Brain microvascular endothelial cell (primary cell): ENCODE data around the gene GOLGA8N.

Source experiments
- DNase-seq: peaks from one replicate; pipeline ENCODE4 v3.0.0-alpha.2; 2020
- H3K27ac ChIP-seq: fragments of 250-450 bp; sonication (Bioruptor Pico); 2 replicates; pipeline ENCODE4 v1.5.1; 2020; ENCODE audit warnings: mild to moderate bottlenecking, moderate library complexity
- H3K27me3 ChIP-seq: fragments of 250-450 bp; sonication (Bioruptor Pico); replicated peaks from 2 replicates; pipeline ENCODE4 v1.5.1; 2020; ENCODE audit warnings: mild to moderate bottlenecking
- H3K36me3 ChIP-seq: fragments of 250-450 bp; sonication (Bioruptor Pico); replicated peaks from 2 replicates; pipeline ENCODE4 v1.5.1; 2020; ENCODE audit warnings: mild to moderate bottlenecking
- H3K4me3 ChIP-seq: 2 replicates; pipeline ENCODE4 v1.5.1; 2011; ENCODE audit warnings: low read depth, mild to moderate bottlenecking, control low read depth, low read length, moderate library complexity
- in situ Hi-C: cut with HindIII; loops from 2 replicates; pipeline ENCODE4 v1.10.0; 2017; ENCODE audit warnings: low sequenced_read_pairs, low pct_ligation_motif_present
- TF ChIP-seq, protein P1 (sequence below): IDR thresholded peaks from 2 replicates; pipeline ENCODE4 v1.5.1; 2011; ENCODE audit warnings: low read depth, mild to moderate bottlenecking, moderate library complexity, low read length, control low read depth, inconsistent platforms; ENCODE audit errors: missing control alignments

GOLGA8N gene

DNA sequence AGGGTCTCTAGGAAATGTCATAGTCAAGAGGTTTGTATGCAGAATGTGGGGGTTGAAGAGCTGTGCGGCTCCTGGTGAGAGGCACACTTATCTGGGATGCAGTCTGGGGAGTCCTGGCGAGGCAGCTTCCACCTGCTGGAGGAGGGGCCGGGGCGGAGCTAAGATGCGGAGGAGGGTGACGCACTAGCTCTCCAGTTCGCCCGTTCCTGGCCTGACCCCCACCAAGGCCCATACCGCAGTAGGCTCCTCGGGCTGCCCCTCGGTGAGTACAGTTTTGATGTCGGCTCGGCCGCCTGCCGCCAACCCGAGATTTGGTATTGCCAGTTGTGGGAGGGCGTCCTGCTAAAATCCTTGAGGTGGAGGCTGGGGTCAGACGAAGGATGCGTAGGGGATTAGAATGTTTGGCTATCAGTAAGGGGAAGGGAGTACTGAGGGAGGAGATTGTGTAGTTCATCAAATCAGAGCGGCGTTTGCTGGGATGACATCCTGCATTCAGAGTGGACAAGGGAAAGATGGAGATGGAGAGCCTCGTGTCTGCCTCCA, 48.3 kb downstream of the GOLGA8N start, which contains the start of gene SCG5:
Gene SCG5, plus strand, starts transcription at position 194 of the 543 bp plus-strand sequence. CDS start 1,883 bp downstream, outside the sequence.
- no peaks in the 10 kb centered on the region for H3K27me3 ChIP-seq
- no peaks in the 10 kb centered on the region for H3K36me3 ChIP-seq
- peak within 1 kb of the TSS; percentile 55 for H3K4me3 ChIP-seq
- peak within 1 kb of the TSS; percentile 13 for H3K27ac ChIP-seq
- peak; percentile 45 for DNase-seq
- in situ Hi-C loops, result no loop called here
- TF ChIP-seq, protein P1, sequence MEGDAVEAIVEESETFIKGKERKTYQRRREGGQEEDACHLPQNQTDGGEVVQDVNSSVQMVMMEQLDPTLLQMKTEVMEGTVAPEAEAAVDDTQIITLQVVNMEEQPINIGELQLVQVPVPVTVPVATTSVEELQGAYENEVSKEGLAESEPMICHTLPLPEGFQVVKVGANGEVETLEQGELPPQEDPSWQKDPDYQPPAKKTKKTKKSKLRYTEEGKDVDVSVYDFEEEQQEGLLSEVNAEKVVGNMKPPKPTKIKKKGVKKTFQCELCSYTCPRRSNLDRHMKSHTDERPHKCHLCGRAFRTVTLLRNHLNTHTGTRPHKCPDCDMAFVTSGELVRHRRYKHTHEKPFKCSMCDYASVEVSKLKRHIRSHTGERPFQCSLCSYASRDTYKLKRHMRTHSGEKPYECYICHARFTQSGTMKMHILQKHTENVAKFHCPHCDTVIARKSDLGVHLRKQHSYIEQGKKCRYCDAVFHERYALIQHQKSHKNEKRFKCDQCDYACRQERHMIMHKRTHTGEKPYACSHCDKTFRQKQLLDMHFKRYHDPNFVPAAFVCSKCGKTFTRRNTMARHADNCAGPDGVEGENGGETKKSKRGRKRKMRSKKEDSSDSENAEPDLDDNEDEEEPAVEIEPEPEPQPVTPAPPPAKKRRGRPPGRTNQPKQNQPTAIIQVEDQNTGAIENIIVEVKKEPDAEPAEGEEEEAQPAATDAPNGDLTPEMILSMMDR, result no peak

DNA sequence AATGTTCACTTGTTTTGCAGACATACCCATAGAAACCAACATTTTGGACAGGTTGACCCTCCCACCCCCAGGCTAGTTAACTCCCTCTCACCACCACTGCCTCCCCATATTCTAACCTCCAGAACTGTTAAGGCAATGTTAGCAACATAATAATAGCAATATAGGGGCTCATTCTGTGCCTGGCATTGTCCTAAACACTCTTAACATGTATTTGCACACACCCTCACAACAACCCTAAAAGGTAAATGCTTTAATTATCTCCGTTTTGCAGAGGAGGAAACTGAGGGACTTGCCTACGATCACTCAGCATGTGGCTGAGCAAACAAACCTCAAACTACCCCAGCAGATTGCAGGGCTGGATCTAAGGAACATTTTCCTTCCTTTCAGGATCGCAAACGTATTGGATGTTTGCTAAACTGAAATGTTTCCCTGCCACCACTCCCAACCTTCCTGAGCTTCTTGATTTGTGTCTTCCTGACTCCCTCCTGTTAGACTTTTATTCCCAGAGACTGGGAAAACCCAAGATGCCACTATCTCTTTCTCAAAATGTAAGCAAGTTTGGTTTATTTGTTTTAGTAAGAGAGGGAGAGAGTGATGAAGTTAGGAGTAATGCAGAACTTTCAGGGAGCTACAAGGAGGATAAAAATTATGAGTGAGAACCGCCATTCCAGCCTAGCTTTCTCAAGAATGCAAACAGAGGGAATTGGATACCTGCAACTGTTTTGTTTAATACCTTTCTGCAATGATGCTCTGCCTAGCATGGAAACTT, 49.6 kb downstream of the GOLGA8N start:
- in situ Hi-C loops, result no loop called here
- H3K36me3 ChIP-seq, result no peaks in the 10 kb centered on the region

DNA sequence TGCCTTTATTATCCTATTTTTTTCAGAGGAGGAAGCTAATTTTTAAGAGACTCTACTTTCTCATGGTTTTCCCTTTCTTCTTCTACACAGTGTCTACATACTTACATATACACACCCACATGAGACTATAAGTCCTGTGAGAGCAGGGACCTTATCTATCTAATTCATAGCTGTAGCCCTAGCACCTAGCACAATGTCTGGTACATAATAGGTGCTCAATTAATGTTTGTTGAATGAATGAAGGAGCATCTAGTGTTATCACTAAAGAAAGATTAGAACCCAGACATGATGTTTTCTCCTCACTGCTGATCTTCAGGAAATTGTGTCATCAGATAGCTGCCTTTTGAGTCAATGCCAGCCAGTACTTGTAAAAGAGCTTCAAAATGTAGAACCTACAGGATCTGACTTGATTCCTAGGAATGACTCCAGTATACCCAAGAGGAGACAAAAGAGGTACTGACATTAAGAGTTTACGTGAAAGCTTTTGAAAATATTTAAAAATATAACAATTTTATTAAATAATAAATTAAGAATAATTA, 50.7 kb downstream of the GOLGA8N start:
- H3K36me3 ChIP-seq, result no peaks in the 10 kb centered on the region
- no peak overlapping the region for H3K27ac ChIP-seq
- in situ Hi-C loops, result no loop called here
- no peak overlapping the region for H3K4me3 ChIP-seq
- TF ChIP-seq, protein P1, result no peak
- peak; percentile 51 for DNase-seq
- H3K27me3 ChIP-seq, result no peaks in the 10 kb centered on the region

More for the DNA sequence above, 49.6 kb downstream of the GOLGA8N start:
- no peak for DNase-seq
- no peaks in the 10 kb centered on the region for H3K27me3 ChIP-seq
- H3K27ac ChIP-seq, result no peak overlapping the region
- TF ChIP-seq, protein P1, result no peak
- H3K4me3 ChIP-seq, result no peak overlapping the region

DNA sequence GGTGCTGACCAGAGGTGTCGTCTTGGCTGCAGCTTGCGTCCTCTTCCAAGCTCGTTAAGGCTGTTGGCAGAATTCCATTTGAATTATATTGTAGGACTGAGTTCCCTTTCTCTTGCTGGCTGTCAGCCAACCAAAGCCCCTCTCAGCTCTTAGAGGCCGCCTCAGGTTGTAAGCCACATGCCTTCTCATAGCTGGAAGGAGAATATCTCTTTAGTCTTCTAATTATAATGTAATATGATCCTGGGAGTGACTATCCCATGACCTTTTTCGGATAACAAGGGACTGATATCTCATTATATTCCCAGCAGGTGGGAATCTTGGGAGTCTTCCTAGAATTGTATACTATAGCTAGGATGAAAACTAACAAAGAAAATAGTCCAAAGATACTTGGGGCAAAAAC, 53.0 kb downstream of the GOLGA8N start:
- TF ChIP-seq, protein P1, result no peak
- in situ Hi-C loops, result no loop called here
- DNase-seq, result no peak
- H3K27ac ChIP-seq, result no peak overlapping the region
- H3K36me3 ChIP-seq, result no peaks in the 10 kb centered on the region
- H3K27me3 ChIP-seq, result no peaks in the 10 kb centered on the region
- H3K4me3 ChIP-seq, result no peak overlapping the region

DNA sequence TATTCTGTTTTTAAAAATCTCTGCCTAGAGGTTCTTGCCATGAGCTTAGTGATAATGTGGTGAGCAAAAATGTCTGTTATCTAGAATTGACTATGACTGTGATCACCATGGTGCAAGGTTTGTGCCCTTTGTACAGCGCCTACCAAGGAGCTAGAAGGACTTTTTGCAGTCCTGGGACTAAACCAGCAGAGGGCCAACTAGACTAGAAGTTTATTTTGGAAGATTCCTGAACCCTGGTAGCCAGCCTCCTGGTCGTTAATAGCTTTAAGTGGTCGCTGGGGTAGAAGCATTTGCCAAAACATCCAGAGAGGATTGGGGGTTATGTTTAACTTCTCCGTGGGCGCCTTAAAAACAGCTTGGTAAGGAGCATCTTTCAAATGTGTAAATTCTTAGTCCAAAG, 56.1 kb downstream of the GOLGA8N start:
- in situ Hi-C loops, result no loop called here
- TF ChIP-seq, protein P1, result peak; percentile 77
- peak; percentile 60 for DNase-seq

More for the DNA sequence above, 56.1 kb downstream of the GOLGA8N start:
- no peak overlapping the region for H3K4me3 ChIP-seq
- no peaks in the 10 kb centered on the region for H3K36me3 ChIP-seq
- H3K27ac ChIP-seq, result no peak overlapping the region
- no peaks in the 10 kb centered on the region for H3K27me3 ChIP-seq
